Hindlimb muscle (tissue), 1 donor: ENCODE data around the gene NPTX1. TPM values are rescaled to one million over a fixed set of nuclear protein-coding genes. Genes with fewer than 3 reads are reported as not detected.
"Not testable (repeated sequence)": the region's sequence is repeated elsewhere in the genome, so short reads cannot be mapped to it uniquely, and the experiment has no call there.

Experiments
- DNase-seq: peaks from one replicate; pipeline ENCODE4 v3.0.0-alpha.2; 2013
- polyA plus RNA-seq: library from polyadenylated mRNA; unstranded; fragments of 120-200 nt; gene quantifications from one replicate; pipeline ENCODE4 v1.2.1, GENCODE V29; 2013; ENCODE audit not compliant: insufficient read length

NPTX1 gene, protein sequence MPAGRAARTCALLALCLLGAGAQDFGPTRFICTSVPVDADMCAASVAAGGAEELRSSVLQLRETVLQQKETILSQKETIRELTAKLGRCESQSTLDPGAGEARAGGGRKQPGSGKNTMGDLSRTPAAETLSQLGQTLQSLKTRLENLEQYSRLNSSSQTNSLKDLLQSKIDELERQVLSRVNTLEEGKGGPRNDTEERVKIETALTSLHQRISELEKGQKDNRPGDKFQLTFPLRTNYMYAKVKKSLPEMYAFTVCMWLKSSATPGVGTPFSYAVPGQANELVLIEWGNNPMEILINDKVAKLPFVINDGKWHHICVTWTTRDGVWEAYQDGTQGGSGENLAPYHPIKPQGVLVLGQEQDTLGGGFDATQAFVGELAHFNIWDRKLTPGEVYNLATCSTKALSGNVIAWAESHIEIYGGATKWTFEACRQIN
- 0.43 TPM for polyA plus RNA-seq

DNA sequence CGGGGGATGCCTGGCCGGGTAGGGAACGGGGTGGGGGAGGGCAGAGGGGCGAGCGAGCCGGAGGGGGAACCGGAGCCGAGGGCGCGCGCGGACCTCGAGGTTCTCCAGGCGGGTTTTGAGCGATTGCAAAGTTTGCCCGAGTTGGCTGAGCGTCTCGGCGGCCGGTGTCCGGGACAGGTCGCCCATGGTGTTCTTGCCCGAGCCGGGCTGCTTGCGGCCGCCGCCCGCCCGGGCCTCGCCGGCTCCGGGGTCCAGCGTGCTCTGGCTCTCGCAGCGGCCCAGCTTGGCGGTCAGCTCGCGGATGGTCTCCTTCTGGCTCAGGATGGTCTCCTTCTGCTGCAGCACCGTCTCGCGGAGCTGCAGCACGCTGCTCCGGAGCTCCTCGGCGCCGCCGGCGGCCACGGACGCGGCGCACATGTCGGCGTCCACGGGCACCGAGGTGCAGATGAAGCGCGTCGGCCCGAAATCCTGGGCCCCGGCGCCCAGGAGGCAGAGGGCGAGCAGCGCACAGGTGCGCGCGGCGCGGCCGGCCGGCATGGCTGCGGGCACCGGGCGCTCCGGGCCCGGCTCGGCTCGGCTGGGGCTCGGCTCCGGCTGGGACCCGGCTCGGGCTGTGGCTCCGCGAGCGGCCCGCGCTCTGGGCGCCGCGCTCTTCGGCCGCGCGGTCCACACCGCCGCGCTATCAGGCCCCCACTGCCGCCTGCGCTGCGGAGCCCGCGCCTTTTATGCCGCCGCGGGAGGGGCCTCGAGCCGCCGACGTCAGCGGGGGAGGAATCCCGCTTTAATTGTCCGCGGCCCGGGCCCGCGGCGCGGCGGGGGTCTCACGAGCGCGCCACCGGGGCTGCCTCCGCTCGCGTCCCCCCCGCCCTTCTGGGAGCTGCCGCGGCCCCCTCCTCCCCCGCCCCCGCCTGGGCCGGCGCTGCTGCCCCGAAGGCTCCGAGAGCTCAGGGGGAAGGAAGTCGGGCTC, at the start of gene NPTX1:
TSS of gene NPTX1 (minus strand) at position 698 of the 967 bp plus-strand sequence. CDS start at position 537, 161 bp downstream.
- DNase-seq = no peak

DNA sequence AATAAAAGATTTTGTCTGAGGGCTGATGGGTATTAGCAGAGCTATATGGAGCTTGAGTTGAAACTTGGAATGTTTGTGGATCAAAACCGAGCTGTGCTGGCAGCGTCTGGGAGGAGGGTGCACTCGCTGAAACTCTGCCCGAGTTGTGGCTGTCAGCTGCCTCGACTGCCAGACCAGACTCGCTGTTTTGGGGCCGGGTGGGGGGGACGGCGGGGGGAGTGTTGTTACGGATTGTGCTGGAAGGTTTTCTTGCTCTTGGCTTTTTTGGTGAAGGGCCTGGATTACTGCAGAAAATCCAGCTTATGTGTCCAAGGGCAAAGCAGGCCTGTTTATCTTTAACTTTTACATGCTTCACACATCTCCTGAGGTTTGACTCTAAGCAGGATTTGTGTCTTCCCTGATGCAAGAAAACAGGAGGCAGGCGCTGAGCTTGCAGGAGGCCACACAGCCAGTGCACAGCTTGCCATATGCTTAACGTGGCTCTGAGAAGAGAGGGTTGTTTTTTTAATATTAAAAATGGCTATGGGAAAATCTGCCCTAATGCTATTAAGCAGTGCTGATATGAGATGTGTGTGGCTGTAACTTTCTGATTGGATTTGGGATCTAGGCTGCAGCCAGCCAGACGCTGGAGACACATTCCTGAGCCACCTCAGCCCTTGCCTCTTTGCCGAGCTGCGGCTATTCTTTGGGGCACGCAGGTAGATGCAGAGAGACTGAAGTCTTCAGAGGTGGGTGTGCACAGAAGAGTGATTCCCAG, 47.7 kb upstream of the NPTX1 start:
- no peak for DNase-seq

DNA sequence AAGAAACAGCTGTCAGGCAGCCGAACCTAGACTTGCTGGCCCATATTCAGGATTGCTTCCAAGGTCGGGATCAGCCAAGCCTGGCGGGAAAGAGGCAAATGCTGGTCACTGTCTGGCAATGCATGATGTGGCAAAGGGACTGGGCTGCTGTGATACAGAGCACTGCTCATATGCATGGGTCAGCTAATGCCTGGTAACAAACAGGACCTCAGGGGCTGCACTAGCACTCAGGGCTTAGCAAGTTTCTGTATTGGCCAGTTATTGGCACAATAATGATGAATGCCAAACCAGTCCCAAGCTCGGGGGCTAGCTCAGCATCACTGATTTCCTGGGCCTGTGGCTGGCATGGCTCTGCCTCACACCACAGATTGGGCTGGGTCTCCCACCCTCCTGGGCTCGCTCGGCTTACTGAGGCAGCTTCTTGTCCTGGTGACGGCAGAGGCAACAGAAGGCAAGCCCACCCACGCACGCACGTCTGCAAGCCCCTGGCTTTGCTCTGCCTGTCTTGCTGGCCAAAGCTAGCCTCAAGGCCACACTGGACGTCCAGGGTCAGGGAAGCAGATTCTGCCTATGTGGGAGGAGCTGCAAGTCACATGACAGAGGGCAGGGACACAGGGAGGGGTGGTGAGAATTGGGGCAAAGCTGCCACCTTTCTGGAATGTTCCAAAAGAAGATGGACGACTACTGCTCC, 46.8 kb upstream of the NPTX1 start:
- DNase-seq = no peak

DNA sequence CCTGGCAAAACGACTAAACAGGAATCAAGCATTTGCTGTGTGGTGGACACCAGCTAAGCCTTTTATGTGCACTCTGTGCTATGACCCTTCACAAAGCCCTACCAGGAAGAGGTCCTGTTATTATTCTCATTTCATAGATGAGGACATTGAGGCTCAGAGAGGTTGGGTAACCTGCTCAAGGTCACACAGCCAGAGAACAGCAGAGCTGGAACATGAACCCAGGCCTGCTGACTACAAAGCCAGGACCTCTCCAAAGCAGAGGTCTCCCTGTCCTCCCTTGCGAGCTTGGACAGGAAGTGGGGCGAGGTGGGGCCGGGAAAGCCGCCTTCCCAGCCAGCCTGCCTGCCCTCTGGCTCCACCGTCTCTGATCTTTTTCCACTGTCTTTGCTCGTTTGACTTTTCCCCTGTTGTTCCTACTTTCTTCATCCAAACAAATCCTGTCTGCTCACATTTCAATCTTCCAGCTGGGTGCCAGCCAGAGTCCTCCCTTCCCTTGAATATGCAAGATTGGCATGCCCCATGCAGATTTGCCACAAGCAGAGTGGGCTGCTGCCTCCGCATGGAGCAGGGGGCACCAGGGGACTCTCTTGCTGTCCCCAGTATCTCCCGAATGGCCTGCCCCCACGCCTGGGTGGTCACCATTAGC, 44.5 kb upstream of the NPTX1 start:
- DNase-seq = no peak

DNA sequence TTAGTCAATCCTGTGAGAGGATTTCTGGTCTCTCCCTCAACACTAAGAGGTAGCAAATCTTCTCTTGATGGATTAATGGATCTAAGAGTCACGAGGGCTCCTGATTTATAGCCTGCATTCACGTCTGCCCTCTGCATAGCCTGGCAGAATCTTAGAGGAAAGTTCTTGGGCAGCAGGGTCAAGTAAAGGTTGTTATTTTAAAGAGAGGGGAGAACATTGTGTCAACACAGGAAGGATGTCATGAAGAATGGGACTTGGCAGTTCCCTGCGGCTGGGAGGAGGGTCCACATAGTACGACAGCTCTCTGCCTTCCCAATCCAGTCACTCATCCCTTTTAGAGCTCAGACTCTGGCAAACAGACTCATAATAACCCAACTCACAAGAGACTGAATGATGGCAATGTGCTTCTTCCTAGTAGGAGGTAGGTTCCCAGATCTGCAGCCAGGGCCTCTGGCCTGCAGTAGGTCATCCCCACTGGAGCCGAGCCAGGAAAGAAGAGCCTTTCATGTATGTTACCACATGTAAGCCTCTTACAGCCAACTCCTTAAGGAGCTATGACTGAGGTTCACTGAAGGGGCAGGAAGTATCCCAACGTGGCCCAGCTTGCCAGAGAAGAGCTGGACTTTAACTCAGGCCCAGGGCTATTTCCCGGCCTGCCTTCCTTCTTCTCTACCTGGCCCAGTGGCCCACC, 42.8 kb upstream of the NPTX1 start:
- no peak for DNase-seq

DNA sequence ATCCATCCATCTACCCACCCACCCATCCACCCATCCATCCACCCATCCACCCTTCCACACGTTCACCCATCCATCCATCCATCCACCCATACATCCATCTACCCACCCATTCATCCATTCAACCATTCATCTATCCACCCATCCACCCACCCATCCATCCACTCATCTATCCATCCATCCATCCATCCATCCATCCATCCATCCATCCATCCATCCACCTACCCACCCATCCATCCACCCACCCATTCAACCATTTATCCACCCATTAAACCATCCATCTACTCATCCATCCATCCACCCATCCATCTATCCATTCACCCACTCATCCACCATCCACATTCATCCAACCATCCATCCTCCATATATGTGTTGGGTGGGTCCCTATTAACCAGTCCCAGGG, 42.0 kb upstream of the NPTX1 start:
- no peak for DNase-seq

DNA sequence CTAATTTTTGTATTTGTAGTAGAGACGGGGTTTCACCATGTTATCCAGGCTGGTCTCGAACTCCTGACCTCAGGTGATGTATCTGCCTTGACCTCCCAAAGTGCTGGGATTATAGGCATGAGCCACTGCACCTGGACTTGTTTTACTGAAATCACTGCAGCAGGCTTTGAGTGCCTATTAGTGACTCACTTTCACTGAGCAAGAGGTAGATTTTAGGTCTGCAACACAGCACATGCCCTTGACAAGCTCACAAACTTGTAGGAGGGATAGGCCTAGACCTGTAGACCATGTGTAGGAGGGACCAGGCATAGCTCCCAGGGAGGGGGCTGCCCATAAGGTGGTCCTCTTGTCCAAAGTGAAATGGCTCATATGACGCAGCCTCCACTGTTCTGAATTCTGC, 41.2 kb upstream of the NPTX1 start:
- no peak for DNase-seq

DNA sequence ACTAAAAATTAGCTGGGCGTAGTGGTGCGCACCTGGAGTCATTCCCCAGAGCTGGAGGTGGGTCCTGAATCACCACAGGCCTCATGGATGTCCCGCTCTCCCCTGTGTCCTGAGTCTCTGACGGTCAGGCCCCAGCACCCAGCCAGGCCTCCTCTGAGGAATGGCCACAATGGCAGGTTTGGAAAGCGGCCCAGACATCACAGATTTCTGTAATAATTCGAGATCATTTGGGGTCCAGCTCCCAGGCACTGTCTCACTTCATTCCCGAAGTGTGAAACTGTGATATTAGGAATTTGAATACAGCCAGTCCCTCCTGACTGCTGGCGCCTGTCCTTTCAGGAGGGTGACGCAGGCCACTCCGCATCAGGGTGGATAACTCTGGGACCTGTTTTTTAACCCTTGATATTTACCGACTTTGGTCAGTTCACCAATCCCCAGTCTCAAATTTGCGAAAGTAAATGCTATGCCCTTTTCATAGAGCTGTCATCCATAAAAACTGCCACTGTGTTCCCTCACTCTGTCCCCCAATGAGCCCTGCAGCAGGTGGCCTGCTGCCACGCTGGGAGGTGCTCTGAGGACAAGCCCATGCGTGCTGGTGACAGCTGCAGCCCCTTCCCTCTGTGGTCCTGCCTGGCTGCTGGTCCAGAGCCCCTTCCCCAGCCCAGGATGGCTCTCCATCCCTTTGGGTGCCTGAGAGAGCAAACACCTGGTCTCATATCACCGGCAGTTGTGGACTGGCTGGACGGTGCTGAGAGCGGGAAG, 39.9 kb upstream of the NPTX1 start:
- DNase-seq = no peak

DNA sequence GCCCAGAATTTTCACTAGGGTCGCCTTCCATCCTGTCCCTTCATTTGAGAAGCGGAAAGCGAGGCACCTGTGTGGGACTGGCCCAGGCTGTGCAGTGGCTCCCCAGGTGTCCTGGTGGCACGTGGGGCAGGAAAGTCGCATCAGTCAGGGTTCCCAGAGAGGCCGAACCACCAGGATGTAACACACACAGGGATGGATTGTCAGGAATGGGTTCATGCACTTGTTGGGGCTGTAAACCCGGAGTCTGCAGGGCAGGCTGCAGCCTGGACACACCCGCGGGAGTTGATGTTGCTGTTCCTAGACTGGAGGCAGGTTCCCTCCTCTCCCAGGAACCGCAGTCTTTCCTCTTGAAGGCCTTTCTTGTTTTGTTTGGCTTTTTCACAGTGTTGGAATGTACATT, 37.5 kb upstream of the NPTX1 start:
- DNase-seq = no peak

DNA sequence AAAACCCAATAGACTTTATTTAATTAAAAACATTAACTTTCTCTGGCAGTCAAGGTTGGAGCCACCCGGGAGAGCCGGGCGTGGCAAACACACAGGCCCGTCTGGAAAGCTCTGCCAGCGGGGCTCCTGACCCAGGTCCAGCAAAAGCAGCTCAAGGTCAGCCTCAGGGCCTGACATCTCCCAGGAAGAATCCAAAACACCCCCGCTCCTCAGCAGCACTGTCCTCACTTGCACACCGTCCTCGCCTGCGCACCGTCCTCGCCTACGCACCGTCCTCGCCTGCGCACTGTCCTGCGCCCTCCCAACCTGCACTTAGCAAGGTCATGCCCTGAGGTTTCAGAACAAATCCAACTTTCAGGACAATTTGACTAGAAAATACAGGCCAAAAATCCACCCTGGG, 36.8 kb upstream of the NPTX1 start:
- no peak for DNase-seq

DNA sequence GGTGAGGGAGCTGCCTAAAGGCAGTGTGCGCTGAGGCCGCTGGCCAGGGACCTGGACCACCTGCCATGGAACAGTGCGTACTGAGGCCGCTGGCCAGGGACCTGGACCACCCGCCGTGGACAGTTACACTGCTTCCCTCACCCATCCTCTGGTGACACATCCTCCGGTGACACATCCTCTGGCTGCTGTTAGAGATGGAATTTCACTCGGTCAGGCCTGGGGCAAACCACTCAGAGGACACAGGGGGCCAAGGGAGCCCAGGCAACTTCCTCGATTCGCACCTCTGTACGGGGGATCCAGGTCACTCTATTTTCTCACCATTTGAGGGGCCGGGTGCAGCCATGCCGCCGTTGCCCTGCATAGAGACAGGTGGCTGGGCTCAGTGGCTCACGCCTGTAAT, 35.8 kb upstream of the NPTX1 start:
- no peak for DNase-seq

DNA sequence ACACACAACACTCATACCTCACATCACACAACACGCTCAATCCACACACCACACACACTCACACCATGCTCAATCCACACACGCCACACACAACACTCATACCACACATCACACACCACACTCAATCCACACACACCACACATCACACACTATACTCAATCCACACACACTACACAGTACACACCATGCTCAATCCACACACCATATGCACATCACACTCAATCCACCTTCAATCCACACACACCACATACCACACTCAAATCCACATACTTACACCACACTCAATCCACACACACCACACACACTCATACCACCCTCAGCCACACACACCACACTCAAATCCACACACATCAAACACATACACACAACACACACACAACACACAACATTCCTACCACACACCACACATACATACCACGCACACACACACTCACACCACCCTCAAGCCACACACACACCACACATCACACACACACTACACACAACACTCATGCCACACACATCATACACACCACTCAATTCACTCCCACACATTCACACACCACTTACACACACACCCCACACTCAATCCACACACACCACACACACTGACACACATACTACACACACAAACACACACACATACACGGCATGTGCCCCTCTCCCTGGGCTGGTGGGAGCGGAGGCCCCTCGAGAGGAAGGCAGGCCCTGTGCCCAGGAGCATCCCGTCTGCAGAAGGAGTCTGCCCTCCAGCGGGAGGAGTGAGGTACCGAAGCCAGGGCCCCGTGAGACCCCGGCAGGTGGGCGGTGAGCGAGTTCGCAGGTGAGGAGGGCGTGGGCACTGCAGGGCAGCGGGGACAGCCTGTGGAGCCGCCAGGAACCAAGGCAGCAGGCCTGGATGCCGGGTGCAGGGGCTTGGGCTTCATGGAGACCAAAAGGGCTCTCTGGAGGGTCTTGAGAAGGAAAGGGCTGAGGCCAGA, 35.1 kb upstream of the NPTX1 start:
- DNase-seq = no peak

DNA sequence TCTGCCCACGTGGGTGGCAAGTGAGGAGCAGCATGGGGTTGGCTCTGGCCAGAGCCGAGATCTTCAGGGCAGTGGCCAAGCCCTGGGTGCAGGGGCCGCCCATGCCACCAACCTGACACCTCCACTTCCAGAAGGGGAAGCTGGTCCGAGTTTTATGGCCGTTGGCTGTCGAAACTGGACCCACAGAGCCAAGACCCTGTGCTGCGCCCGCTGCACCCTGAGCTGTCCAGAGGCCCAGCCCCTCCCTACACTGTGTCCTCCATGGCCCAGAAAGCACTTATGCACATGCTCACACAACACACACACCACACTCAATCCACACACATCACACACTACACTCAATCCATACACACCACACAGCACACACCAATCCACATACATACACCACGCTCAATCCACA, 34.4 kb upstream of the NPTX1 start:
- no peak for DNase-seq

DNA sequence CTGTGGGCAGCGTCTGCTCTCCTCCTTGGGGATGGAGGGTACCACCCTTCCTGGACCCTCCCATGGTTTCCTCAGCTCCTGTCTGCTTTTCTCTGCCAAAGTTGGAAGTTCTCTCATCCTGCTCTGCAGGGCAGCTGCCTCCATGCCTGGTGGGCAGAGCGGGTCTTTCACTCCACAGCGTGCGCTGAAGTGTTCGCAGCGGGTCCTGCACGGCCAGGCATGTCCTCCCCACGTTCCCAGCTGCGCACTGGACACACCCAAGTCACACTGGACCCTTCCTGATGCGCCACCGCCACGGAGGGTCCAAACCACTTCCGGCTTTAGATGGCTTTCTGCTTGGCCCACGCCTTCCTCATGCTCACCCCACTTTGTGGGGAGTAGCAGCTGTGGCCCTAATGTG, 33.7 kb upstream of the NPTX1 start:
- DNase-seq = no peak

DNA sequence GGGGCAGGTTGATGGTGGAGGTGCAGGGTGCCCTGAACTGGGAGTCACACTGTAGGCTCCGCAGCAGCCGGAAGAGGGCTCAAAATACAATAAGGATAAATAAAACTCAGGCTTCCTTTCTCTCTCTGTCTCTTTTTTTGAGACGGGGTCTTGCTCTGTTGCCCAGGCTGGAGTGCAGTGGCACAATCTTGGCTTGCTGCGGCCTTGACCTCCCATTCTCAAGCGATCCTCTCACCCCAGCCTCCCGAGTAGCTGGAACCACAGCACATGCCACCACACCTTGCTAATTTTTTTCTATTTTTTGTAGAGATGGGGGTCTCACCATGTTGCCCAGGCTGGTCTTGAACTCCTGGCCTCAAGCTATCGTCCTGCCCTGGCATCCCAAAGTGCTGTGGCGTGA, 32.9 kb upstream of the NPTX1 start:
- DNase-seq = no peak

DNA sequence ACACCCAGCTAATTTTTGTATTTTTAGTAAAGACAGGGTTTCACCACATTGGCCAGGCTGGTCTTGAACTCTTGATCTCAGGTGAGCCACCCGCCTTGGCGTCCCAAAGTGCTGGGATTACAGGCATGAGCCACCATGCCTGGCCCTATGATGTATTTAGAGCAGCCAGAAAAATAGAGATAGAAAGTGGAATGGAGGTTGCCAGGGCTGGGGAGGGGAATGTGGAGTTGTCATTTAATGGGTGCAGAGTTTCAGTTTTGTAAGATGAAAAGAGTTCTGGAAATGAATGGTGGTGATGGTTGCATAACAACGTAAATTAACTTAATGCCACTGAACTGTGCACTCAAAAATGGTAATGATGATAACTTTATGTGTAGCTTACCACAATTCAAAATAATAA, 31.6 kb upstream of the NPTX1 start:
- DNase-seq = no peak

DNA sequence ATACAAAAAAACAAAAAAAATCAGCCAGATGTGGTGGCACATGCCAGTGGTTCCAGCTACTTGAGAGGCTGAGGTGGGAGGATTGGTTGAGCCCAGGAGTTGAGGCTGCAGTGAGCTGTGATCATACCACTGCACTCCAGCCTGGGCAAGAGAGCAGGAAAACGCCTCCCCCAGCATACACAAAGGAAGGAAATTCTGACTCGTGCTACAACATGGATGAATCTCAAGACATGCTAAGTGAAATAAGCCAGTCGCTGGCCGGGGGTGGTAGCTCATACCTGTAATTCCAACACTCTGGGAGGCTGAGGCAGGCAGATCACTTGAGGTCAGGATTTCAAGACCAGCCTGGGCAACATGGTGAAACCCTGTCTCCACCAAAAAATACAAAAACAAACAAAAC, 30.8 kb upstream of the NPTX1 start:
- not testable (repeated sequence) for DNase-seq

DNA sequence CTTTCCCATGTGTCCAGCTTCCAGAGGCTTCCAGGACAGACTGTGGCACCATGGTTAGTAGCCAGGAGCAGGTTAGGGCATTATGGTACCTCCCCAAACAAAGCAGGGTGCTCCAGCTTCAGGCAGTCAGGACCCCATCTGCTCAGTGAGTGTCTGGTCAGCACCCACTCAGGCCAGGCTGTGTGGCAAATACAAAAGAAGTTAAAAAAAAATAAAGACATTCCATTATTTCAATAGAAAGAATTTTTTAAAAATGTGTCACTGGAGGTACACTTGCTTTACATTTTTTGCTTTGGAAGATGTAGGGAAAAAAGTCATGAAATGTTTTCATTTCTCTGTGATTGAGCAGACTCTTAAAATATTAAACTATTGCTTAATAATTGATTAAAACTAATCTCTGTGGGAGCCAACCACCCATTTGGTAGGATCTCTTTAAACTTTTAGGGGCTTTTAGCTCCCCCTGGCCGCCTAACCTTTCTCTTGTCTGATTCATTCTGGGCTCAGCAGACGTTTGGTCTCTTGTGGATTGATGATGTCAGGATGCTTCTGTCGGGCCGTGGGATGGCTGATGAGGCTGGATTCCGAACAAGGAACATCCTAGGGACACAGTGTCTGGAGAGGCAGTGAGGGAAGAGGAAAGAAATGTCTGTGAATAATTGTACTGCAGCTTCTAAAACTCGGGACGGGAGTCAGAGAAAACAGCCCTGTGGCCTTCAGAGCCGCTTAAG, 28.4 kb upstream of the NPTX1 start:
- DNase-seq = peak; percentile 22
